Stimulated activated CD4-positive, alpha-beta T cell treated with anti-CD3 and anti-CD28 coated beads, Interleukin-1b, Interleukin-23, amount 100 ng/mL, for 1 hour (primary cell): ENCODE measurements around the gene NR1H2.
"Not testable (repeated sequence)": the region's sequence is repeated elsewhere in the genome, so short reads cannot be mapped to it uniquely, and the experiment has no call there.

Experiments used
- DNase-seq, 2 donors: peaks; one replicate each; pipeline ENCODE4 v3.0.0-alpha.2; 2020; ENCODE audit warnings: low read depth in 2 of 2

NR1H2 gene

DNA sequence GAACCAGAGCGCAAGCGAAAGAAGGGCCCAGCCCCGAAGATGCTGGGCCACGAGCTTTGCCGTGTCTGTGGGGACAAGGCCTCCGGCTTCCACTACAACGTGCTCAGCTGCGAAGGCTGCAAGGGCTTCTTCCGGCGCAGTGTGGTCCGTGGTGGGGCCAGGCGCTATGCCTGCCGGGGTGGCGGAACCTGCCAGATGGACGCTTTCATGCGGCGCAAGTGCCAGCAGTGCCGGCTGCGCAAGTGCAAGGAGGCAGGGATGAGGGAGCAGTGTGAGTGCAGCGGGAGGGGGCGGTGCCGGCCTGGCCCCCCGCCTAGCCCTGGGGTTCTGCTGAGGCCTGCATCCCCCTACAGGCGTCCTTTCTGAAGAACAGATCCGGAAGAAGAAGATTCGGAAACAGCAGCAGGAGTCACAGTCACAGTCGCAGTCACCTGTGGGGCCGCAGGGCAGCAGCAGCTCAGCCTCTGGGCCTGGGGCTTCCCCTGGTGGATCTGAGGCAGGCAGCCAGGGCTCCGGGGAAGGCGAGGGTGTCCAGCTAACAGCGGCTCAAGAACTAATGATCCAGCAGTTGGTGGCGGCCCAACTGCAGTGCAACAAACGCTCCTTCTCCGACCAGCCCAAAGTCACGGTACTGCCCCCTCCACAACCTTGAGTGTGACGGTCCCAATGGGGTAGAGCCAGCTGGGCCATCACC is 2.1 kb downstream of the NR1H2 start:
- no peak for DNase-seq

DNA sequence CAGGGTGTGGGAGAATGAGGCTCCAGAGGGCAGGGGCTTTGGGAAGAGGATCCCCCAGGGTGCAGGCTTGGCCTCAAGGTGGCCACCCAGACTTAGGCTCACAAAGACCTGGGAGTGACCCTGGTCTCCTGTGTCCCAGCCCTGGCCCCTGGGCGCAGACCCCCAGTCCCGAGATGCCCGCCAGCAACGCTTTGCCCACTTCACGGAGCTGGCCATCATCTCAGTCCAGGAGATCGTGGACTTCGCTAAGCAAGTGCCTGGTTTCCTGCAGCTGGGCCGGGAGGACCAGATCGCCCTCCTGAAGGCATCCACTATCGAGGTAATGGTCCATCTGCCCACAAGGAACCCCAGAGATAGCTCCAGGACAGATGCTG is 2.6 kb downstream of the NR1H2 start:
- no peak for DNase-seq

DNA sequence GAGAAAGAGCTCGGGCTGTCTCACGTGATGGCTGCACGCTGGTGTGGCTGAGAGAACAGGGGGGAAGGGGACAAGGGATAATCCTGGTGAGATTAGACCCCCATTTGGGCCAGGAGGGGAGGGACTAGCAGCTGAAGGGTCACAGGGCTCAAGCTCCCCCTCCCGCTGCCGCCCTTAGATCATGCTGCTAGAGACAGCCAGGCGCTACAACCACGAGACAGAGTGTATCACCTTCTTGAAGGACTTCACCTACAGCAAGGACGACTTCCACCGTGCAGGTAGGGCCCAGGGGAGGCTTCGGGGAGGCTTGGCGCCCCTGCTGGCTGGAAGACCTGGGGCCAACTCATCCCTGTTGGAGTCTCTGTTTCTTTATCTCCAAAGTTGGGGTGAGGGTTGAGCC is 3.3 kb downstream of the NR1H2 start:
- DNase-seq: no peak

DNA sequence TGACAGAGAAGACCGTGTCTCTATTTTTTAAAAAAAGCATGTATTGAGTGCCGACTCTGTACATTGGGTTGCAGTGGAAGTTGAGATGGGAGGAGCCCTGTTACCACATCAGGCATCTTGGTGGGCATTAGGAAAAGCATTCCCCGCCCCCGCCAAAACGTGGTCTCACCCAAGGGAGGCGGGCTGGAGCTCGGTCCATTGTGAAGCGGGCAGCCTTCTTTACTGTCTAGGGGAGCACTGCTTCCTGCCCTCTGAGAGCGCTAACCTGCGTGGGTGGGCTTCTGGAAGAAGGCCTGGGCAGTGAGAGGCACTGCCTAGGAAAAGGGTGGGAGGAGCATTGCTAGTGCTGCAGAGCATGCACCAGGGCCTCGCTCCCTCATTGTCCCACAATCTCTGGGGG is 3.9 kb downstream of the NR1H2 start:
- no peak for DNase-seq

DNA sequence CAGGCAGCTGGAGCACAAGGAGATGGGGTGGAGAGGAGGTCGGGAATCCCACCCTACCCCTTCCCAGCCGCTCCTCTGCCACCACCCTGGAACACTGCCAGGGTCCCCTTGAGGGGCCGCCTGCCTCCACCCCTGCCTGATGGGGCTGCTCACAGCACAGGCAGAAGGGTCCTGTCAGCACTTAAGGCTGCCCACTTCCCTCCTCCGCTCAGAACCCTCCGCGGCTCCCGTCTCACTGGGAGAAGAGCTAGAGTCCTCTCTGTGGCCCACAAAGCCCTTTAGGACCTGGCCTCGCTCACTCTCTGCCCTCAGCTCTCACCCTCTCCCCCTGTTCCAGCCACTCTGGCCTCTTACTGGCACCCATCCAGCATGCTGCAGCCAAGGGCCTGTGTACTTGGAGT is 4.5 kb downstream of the NR1H2 start:
- no peak for DNase-seq

DNA sequence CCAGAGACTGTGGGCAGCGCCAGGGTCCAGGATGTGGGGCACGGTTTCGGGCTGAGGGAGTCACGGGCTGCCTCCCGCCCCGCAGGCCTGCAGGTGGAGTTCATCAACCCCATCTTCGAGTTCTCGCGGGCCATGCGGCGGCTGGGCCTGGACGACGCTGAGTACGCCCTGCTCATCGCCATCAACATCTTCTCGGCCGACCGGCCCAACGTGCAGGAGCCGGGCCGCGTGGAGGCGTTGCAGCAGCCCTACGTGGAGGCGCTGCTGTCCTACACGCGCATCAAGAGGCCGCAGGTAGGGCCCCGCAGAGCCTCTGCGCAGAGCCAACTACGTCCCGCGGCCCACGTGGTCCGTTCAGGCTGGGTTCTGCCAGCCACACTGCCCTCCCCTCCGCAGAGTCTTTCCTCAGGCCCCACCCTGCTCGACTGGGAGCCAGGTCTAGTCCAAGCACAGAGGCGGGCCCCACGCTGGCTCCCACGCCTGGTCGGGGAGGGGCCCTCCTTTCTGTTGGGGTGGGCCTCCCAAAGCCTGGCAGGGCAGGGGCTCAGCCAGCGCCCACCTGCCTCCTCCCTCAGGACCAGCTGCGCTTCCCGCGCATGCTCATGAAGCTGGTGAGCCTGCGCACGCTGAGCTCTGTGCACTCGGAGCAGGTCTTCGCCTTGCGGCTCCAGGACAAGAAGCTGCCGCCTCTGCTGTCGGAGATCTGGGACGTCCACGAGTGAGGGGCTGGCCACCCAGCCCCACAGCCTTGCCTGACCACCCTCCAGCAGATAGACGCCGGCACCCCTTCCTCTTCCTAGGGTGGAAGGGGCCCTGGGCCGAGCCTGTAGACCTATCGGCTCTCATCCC is 5.8 kb downstream of the NR1H2 start:
- DNase-seq: no peak

DNA sequence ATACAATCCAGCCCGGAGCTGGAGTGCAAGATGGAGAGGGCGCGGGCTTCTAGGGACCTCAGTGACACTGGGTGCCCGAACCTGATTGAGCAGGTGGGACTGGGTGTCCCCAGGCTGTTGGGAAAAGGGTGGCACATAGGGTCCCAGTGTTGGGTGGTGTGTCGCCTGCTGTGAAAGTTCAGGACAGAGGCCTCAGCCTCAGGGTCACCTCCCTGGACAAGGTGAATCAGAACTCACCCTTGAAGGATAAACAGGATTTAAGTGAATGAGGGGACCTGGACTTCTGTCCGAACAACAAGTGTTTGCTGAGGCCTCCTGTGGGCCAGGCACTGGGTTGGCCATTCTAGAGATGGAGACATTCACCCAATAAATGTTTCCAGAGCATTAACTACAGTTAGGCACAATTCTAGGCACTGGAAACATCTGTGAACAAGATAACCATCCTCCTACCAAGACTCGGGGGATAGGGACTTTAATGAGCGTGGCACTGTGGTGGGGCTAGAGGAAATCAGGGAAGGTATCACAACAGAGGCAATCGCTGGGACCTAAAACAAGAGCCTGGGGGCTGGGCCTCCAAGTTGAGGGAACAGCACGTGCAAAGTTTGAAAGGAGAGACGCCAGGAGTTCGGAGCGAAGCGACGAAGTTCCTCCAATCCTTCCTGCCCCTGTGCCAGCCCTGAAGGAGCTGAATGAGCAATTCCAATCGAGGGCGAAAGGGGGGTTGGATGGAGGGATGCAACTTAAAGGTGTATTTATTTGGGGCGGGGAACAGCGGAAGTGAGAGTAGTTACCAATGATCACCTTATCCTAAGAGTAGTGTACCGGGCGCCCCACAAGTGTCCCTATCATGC is 7.0 kb downstream of the NR1H2 start:
- DNase-seq: no peak

DNA sequence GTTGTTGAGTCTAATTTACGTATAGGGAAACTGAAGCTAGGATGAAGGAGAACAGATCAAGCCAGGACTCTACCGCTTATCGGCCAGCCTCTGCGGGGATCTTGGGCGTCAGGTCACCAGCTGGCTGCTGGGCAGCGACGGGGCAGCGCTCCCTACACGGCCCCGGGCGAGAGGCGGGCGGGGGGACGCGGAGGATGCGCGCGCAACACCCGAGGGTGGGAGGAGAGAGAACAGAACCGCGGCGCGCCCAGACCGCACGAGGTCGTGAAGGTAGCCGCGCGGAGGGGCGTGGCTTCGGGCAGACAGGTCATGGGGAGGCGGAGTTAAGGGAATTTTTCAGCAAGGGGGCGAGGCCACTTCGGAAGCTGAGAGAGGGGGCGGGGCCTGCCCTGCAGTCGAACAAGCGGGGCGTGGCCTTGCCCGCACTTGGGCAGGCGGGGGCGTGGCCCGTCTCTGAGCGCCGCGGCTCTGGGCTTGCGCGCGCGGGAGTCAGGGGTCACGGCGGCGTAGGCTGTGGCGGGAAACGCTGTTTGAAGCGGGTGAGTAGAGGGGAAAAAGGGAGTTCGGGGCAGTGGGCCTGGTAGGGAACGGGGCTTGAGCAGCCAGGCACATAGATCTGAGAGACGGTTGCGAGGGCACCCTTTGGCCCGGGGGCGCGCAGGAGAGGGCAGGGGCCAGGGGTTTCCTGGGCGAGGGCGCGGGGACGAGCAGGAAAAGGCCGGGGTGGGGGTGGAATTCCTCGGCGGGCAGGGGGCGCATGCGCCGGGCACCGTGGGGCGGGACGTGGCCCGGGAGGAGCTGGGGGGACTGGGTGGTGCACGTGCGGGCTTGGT is 7.8 kb downstream of the NR1H2 start, which contains the start of gene POLD1:
POLD1 (plus strand) TSS at position 496 of the 833 bp plus-strand sequence. CDS start 14,505 bp downstream, outside the sequence.
- DNase-seq: peak; percentile 97 to 99

DNA sequence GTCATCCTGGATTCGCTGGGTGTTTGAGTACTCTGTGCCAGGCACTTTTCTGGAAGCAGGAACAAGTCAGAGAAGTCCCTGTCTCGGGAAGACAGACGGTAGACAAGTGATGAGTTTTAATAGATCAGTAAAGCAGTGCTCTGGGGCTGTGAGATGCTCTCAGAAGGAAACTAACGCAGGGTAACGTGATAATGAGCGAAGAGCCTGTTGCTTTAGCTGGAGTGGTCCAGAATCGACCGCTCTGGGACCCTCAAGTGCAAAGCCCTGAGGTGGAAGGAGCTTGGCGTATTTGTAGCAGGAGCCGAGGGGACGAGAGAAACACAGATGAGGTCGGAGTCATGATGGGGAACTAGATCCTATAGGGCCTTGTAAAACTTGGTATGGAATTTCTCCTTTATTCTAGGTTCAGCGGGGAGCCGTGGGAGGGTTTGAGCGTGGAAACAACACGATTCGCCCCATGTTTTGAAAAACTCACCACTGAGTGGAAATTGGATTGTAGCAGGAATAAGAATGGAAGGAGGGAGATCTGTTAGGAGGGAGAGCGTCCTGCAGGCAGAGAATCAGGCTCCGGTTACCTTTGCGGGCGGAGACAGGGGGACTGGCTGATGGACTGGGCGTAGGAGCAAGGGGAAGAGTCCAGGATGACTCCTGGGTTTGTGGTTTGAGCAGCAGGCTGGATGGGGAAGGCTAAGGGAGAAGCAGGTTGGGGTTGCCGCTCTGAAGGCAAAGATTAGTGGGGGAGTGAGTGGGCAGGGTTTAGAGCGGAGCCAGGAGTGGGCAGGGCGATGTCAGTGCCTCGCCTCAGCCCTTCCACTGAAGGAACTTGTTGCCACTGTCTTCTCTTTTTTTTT is 8.7 kb downstream of the NR1H2 start:
- no peak for DNase-seq

DNA sequence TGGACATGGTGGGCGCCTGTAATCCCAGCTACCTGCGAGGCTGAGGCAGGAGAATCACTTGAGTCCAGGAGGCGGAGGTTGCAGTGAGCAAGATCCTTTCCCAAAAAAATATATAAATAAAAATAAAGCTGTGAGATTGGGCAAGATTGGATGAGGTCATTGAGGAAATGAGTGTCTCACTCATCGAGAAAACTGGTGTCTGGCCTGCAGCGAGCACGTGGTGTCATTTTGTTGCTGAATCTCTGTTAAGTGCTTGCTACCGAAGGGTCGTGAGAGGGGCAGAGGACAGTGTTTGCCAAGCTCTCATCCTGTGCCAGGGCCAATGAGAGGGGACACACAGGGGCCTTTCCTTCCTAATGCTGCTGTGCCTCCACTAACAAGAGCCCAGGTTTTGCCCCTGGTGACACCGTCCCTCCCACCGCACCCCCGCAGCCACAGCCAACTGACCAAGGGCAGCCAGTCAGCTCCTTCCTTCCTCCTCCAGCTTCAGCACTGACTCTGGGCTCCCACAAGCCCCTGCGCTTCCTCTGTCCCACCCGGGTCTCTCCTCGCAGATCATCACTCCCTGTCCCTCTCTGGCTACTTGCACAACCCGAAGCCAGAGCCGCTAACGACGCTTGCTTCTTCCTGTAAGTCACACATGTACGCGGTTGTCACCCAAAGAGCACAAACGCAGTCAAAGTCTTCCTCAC is 11.1 kb downstream of the NR1H2 start:
- no peak for DNase-seq

DNA sequence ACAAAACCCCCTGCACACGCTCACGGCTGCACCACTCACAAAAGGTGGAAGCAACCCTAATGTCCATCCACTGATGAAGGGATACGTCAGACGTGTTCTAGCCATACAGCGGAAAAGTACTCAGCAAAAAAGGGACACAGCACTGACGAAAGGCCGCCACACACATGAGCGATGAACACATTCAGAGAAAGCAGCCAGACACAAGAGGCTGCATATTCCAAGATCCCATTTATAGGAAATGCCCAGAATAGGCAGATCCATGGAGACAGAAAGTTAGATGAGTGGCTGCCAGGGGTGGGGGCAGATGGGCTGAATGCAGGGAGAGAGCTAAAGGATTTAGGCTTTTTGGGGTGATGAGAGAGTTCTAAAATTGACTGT is 11.6 kb downstream of the NR1H2 start:
- DNase-seq: no peak

DNA sequence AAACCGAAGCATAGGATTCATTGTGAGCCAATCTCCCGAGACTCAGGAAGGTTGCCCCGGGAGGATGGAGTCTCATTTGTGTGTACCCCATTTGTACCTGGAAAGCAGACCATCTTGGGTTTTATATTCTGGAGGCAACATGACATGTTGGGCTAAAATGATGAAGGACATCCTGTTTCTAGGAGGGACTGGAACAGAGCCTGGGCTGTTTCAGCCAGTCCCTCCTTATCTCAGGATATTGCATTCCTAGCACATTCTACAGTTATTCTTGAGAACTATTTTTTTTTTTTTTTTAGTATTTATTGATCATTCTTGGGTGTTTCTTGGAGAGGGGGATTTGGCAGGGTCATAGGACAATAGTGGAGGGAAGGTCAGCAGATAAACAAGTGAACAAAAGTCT is 14.0 kb downstream of the NR1H2 start:
- not testable (repeated sequence) for DNase-seq

DNA sequence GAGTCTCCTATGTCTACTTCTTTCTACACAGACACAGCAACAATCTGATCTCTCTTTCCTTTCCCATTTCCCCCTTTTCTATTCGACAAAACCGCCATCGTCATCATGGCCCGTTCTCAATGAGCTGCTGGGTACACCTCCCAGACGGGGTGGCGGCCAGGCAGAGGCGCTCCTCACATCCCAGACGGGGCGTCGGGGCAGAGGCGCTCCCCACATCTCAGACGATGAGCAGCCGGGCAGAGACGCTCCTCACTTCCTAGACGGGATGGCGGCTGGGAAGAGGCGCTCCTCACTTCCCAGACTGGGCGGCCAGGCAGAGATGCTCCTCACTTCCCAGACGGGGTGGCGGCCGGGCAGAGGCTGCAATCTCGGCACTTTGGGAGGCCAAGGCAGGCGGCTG is 14.7 kb downstream of the NR1H2 start:
- not testable (repeated sequence) for DNase-seq

DNA sequence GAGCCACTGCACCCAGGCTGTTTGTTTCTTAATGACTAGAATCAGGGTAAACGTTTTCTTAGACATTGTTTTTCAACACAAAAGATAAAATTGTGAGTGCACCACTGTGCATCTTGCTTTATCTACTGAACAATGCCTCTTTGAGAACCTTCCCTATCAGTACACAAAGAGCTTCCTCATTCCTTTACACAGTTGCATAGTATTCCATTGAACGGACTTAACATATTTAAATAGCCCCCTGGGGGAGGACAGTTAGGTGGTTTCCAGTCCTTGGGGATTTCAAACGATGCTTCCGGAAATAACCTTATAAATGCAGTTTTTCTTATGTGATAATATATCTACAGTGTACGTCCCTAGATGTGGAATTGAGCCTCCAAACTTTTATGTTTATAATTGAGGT is 16.5 kb downstream of the NR1H2 start:
- no peak for DNase-seq

DNA sequence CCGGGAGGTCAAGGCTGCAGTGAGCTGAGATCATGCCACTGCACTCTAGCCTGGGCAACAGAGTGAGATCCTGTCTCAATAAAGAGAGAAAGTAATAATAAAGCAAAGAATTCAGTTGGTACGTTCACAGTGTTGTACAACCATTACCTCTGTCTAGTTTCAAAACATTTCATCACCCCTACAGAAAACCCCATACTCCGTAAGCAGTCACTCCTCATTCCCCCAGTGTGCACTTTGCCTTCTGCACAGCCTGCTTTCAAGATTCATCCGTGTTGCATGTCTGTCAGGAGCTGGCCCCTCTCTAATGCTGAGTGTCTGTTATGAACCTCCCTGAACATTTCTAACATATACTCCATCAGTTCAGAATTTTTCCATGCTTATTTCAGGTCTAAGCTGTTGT is 17.3 kb downstream of the NR1H2 start:
- DNase-seq: no peak

DNA sequence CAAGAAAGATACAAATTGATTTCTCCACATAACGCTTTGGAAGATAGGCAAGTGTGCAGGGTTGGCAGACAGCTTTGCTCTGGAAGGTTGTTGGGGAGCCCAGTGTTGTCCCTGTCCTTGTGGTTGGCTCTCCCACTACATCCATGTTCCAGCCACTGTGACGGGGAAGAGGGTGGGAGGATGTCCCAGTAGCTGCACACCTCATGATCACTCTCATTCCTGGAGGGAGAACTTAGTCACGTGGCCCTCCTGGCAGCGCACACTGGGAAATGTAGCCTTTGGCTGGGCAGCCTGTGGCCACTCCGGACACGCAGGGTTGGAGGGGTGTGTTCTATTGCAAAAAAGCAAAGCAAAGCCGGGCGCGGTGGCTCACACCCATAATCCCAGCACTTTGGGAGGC is 17.8 kb downstream of the NR1H2 start:
- no peak for DNase-seq

DNA sequence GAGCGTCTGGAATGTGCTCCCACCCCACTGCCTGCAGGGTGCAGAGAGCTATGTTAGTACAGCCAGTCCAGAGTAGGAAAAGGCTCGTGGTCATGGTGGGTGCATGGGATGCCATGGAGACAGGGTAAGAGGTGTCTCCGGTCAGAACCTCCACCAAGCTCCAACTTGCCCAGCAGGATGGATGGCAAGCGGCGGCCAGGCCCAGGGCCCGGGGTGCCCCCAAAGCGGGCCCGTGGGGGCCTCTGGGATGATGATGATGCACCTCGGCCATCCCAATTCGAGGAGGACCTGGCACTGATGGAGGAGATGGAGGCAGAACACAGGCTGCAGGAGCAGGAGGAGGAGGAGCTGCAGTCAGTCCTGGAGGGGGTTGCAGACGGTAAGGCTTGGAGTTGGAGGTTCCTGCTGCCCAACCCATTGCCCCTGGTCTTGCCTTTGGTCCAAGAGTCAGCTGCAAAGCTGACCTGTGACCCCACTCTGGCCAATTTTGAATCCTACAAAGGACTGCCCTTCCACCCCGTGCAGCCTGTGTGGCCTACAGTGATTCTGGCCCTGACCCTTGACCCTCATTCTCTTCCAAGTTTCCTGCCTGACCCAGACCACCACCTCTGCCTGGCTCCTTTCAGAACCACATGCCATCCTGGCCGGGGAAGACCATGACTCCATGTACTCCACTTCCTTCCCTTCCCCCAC is 22.6 kb downstream of the NR1H2 start:
- DNase-seq: no peak

DNA sequence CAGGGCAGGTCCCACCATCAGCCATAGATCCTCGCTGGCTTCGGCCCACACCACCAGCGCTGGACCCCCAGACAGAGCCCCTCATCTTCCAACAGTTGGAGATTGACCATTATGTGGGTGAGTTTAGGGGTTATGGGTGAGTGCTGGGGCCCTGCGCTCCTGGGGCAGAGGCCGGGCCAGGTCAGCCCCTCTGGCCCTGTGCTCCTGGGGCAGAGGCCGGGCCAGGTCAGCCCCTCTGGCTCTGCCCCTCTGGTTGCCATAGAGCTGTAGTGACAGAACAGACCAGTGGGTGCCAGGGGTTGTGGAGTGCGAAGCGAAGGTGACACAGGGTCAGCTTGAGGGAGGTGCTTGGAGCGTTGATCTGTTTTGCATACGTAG is 23.1 kb downstream of the NR1H2 start:
- DNase-seq: no peak
